Vagina (tissue), 2 donors: ENCODE results near the gene SPOCD1. TPM values are rescaled to one million over a fixed set of nuclear protein-coding genes. Genes with fewer than 3 reads are reported as not detected.
A peak's percentile ranks its signal among the peaks of the same experiment; 100 is the strongest.

ENCODE experiments used
- DNase-seq, 2 donors: peaks; one replicate each; pipeline ENCODE4 v3.0.0-alpha.2; 2017; ENCODE audit errors: extremely low spot score in 2 of 2
- H3K27ac ChIP-seq: fragments of 200-600 bp; sonication (generic); one replicate; pipeline ENCODE4 v1.5.1; 2019
- H3K27me3 ChIP-seq: fragments of 200-600 bp; sonication (generic); one replicate; pipeline ENCODE4 v1.5.1; 2019
- H3K36me3 ChIP-seq, 2 donors: fragments of 200-600 bp; sonication (generic); one replicate each; pipeline ENCODE4 v1.5.1; 2017 to 2019
- H3K4me1 ChIP-seq: fragments of 200-600 bp; sonication (generic); one replicate; pipeline ENCODE4 v1.5.1; 2019
- H3K4me3 ChIP-seq, 2 donors: fragments of 200-600 bp; sonication (generic); 1 replicate in 1 of 2; 2 replicates in 1 of 2; pipeline ENCODE4 v1.5.1; 2016 to 2019
- H3K9me3 ChIP-seq: fragments of 200-600 bp; sonication (generic); one replicate; pipeline ENCODE4 v1.5.1; 2019
- POLR2A ChIP-seq, 2 donors: fragments of 450-650 bp; IDR thresholded peaks; one replicate each; pipeline ENCODE4 v1.6.1; 2017; ENCODE audit warnings: antibody characterized with exemption in 2 of 2, mild to moderate bottlenecking in 2 of 2, moderate library complexity in 2 of 2
- POLR2AphosphoS5 ChIP-seq, 2 donors: sonication (generic); formaldehyde crosslinking; IDR thresholded peaks; one replicate each; pipeline ENCODE4 v1.9.0; 2017; ENCODE audit warnings: antibody characterized with exemption in 2 of 2, mild to moderate bottlenecking in 2 of 2, low read depth in 1 of 2; ENCODE audit not compliant: insufficient read depth in 1 of 2
- intact Hi-C: fragments of 100-400 bp; cut with DNase I; formaldehyde crosslinking; loops from one replicate; pipeline ENCODE4 v1.15.1; 2023
- total RNA-seq: library from RNA; depleted of rRNA; stranded (reverse); fragments of >200 nt; gene quantifications from one replicate; pipeline ENCODE4 v1.2.3, GENCODE V29; 2016
- TF ChIP-seq, protein P1 (sequence below), 3 experiments: fragments of 450-650 bp in 2 of 3; fragments of 200-600 bp in 1 of 3; sonication (generic) in 1 of 3; IDR thresholded peaks; one replicate each; pipeline ENCODE4 v1.5.1; 2017 to 2019; ENCODE audit warnings: antibody characterized with exemption in 3 of 3, mild to moderate bottlenecking in 2 of 3, moderate library complexity in 2 of 3

Gene SPOCD1
- total RNA-seq, 1 donor from 2014 or later, result 4.2 TPM

DNA sequence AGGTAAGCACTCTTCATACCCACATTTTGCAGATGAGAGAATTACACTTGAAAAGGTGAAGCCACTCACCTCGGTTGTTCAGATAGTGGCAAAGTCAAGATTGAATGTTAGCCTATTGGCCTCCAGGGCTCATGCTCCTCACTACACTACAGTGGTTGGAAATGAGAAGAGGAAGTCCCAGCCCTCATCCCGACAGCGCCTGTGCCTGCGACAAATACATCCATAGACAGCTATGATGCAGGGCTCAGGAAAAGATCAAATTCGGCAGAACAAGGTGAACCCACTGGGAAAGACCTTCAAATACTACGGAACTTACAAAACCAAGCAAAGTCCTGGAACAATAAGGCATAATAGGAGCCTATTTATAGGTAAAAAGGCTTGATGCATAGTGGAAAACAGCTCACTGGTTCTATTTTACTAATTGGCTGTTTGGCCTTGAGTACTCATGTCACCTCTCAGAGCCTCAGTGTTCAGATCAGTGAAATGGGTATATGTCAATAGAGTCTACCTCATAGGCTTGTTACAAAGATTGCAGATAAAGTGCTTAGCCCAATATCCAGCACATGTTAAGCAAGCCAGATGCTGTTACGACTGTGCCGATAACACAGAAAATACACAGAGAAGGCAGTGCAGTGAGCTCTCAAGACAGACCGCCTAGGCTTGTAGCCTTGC lies 3.5 kb downstream of the SPOCD1 start:
- TF ChIP-seq POLR2A (IDR thresholded peaks at IDR 0.05), result no peak
- TF ChIP-seq, protein P1, sequence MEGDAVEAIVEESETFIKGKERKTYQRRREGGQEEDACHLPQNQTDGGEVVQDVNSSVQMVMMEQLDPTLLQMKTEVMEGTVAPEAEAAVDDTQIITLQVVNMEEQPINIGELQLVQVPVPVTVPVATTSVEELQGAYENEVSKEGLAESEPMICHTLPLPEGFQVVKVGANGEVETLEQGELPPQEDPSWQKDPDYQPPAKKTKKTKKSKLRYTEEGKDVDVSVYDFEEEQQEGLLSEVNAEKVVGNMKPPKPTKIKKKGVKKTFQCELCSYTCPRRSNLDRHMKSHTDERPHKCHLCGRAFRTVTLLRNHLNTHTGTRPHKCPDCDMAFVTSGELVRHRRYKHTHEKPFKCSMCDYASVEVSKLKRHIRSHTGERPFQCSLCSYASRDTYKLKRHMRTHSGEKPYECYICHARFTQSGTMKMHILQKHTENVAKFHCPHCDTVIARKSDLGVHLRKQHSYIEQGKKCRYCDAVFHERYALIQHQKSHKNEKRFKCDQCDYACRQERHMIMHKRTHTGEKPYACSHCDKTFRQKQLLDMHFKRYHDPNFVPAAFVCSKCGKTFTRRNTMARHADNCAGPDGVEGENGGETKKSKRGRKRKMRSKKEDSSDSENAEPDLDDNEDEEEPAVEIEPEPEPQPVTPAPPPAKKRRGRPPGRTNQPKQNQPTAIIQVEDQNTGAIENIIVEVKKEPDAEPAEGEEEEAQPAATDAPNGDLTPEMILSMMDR (IDR thresholded peaks at IDR 0.05), result no peak
- no peak for TF ChIP-seq POLR2AphosphoS5 (IDR thresholded peaks at IDR 0.05; ENCODE audit: insufficient read depth in 1 of 2, low read depth in 1 of 2)
- intact Hi-C loops, result loop anchor here (10.0 kb wide), 1 partner anchor 153 kb away; no protein-coding TSS in a partner anchor
- H3K27me3 ChIP-seq, result no peaks in the 10 kb centered on the region
- H3K36me3 ChIP-seq, result no peaks in the 10 kb centered on the region
- no peak overlapping the region for H3K27ac ChIP-seq
- no peaks in the 10 kb centered on the region for H3K4me1 ChIP-seq
- peak in 1 of 2 donors; percentile 67 for DNase-seq
- H3K9me3 ChIP-seq, result no peaks in the 10 kb centered on the region
- H3K4me3 ChIP-seq, result no peak overlapping the region

DNA sequence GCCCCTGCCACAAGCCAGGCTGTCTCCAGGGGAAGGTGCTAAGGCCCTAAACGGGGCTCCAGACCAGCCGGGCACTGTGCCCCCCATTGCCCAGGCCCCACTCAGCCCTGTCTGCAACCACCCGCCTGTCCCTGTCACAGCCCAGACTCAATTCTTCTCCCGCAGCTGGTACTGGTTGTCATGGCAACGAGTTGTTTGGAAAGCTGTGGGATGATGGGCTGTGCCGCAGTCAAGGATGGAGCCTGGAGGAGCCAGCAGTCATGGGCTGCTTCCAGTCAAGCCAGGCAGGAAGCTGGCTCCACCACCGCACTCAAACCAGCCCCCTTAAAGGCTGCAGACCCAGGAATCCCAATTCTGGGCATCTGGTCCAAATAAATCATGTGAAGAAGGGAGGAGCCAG lies 4.2 kb downstream of the SPOCD1 start:
- intact Hi-C loops, result loop anchor here (10.0 kb wide), 1 partner anchor 153 kb away; no protein-coding TSS in a partner anchor
- H3K4me1 ChIP-seq, result no peaks in the 10 kb centered on the region
- peak in 1 of 2 donors; percentile 92 for DNase-seq
- H3K9me3 ChIP-seq, result no peaks in the 10 kb centered on the region
- no peak overlapping the region for H3K4me3 ChIP-seq
- H3K36me3 ChIP-seq, result no peaks in the 10 kb centered on the region
- no peak overlapping the region for H3K27ac ChIP-seq
- TF ChIP-seq POLR2A (IDR thresholded peaks at IDR 0.05), result no peak
- TF ChIP-seq, protein P1 (IDR thresholded peaks at IDR 0.05), result no peak
- no peaks in the 10 kb centered on the region for H3K27me3 ChIP-seq

DNA sequence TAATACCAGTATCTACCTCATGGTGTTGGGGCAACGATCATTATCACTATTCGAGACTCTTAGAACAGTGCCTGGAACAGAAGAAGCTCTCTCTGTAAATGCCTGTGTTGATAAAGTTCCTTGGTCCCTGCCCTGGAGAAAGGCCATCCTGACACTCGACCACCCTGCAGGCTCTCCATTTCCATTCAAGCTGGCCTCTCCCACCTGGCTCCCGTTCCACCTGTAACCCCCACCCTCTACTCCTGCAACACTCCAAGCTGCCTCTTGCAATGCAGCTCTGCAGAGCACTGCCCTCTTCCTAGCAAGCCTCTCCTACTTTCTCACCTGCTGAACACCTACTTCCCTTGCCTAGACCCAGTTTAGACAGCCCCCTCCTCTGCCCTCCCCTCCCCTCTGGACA lies 6.1 kb downstream of the SPOCD1 start:
- Histone ChIP-seq H3K36me3 (no peaks in the 10 kb centered on the region), H3K27me3 (no peaks in the 10 kb centered on the region), H3K4me1 (no peaks in the 10 kb centered on the region), H3K4me3 (no peak overlapping the region), H3K27ac (no peak overlapping the region), H3K9me3 (no peaks in the 10 kb centered on the region)
- DNase-seq, result peak in 1 of 2 donors; percentile 84
- TF ChIP-seq, protein P1 (IDR thresholded peaks at IDR 0.05), result no peak
- no peak for TF ChIP-seq POLR2A (IDR thresholded peaks at IDR 0.05)
- no peak for TF ChIP-seq POLR2AphosphoS5 (IDR thresholded peaks at IDR 0.05; ENCODE audit: insufficient read depth in 1 of 2, low read depth in 1 of 2)
- intact Hi-C loops, result loop anchor here (10.0 kb wide), 1 partner anchor 155 kb away; no protein-coding TSS in a partner anchor

DNA sequence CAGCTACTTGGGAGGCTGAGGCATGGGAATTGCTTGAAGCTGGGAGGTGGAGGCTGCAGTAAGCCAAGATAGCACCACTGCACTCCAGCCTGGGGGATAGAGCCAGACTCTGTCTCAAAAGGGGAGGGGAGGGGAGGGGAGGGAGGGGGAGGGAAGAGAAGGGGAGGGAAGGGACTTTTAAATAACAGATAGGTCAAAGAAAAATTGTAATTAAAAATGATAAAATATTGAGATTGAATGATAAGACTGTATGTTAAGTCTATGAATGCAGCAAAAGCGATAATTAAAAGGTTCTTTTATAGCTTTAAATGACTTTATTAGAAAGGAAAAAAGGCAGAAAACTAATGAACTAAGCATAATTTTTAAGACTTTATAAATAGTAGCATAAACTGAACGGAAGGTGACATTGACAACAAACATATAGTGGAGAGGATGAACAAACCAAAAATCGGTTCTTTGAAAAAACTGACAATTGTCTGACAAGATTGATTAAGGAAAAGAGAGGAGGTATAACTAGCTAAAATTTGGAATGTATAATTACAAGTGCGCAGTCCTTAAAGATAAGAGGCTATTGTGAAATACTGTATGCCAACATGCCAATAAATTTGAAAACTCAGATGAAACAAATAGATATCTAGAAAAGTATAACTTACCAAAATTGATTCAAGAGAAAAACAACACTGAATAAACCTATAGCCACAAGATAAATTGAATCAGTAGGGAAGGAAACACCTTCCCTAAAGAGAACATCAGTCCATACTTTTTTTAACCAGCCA lies 8.4 kb downstream of the SPOCD1 start:
- H3K4me1 ChIP-seq, result no peaks in the 10 kb centered on the region
- H3K36me3 ChIP-seq, result no peaks in the 10 kb centered on the region
- H3K9me3 ChIP-seq, result no peaks in the 10 kb centered on the region
- H3K27ac ChIP-seq, result no peak overlapping the region
- no peaks in the 10 kb centered on the region for H3K27me3 ChIP-seq
- TF ChIP-seq, protein P1 (IDR thresholded peaks at IDR 0.05), result no peak
- no peak for TF ChIP-seq POLR2AphosphoS5 (IDR thresholded peaks at IDR 0.05; ENCODE audit: insufficient read depth in 1 of 2, low read depth in 1 of 2)
- no peak for TF ChIP-seq POLR2A (IDR thresholded peaks at IDR 0.05)
- no peak for DNase-seq
- intact Hi-C loops, result no loop called here
- no peak overlapping the region for H3K4me3 ChIP-seq

DNA sequence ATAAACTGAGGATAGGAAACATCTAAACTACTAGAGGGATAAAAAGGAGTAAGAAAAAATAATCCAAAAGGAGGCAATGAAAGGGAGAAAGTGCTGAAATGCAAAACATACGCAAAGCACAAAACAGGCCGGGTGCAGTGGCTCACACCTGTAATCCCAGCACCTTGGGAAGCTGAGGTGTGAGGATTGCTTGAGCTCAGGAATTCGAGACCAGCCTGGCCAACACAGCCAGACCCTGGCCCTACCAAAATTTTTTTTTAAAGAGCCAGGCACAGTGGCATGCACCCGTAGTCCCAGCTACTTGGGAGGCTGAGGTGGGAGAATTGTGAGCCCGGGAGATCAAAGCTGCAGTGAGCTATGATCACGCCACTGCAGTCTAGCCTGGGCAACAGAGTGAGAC lies 10.5 kb downstream of the SPOCD1 start:
- Histone ChIP-seq H3K4me3 (no peak overlapping the region), H3K27me3 (no peaks in the 10 kb centered on the region), H3K27ac (no peak overlapping the region), H3K9me3 (no peaks in the 10 kb centered on the region), H3K4me1 (no peaks in the 10 kb centered on the region), H3K36me3 (no peaks in the 10 kb centered on the region)
- intact Hi-C loops, result no loop called here
- TF ChIP-seq, protein P1 (IDR thresholded peaks at IDR 0.05), result no peak
- no peak for TF ChIP-seq POLR2AphosphoS5 (IDR thresholded peaks at IDR 0.05; ENCODE audit: insufficient read depth in 1 of 2, low read depth in 1 of 2)
- no peak for TF ChIP-seq POLR2A (IDR thresholded peaks at IDR 0.05)
- peak in 1 of 2 donors; percentile 43 for DNase-seq
